HepG2 (cell line): ENCODE results near the gene DNAJC7. TPM values are rescaled to one million over a fixed set of nuclear protein-coding genes. Genes with fewer than 3 reads are reported as not detected.

Experiments used
- AHDC1 ChIP-seq: sonication (generic); formaldehyde crosslinking; IDR thresholded peaks from 2 replicates; pipeline ENCODE4 v1.5.1; 2020; ENCODE audit warnings: mild to moderate bottlenecking, missing genetic modification reagents, borderline replicate concordance
- CHD2 ChIP-seq: IDR thresholded peaks from 2 replicates; pipeline ENCODE4 v1.6.1; 2011; ENCODE audit warnings: low read depth, low read length, improper control_type of control experiment
- CSRNP1 ChIP-seq: sonication (generic); formaldehyde crosslinking; IDR thresholded peaks from 2 replicates; pipeline ENCODE4 v1.8.1; 2023; ENCODE audit warnings: mild to moderate bottlenecking, missing genetic modification reagents
- DZIP1 ChIP-seq: sonication (generic); formaldehyde crosslinking; IDR thresholded peaks from 2 replicates; pipeline ENCODE4 v1.5.0; 2020; ENCODE audit warnings: mild to moderate bottlenecking, missing genetic modification reagents
- FOXK1 ChIP-seq: sonication (generic); formaldehyde crosslinking; IDR thresholded peaks from 2 replicates; pipeline ENCODE4 v1.4.0; 2020; ENCODE audit warnings: low read depth, missing genetic modification reagents, borderline replicate concordance
- HNRNPLL ChIP-seq: fragments of 200-400 bp; formaldehyde crosslinking; IDR thresholded peaks from 2 replicates; pipeline ENCODE4 v1.6.1; 2017; ENCODE audit warnings: mild to moderate bottlenecking, low read depth, low read length; ENCODE audit not compliant: poor library complexity, severe bottlenecking
- KDM2A ChIP-seq: sonication (generic); formaldehyde crosslinking; IDR thresholded peaks from 2 replicates; pipeline ENCODE4 v1.4.0; 2020; ENCODE audit warnings: low read depth, missing genetic modification reagents, borderline replicate concordance
- MYC ChIP-seq: sonication (generic); formaldehyde crosslinking; IDR thresholded peaks from 2 replicates; pipeline ENCODE4 v1.9.0; 2021; ENCODE audit warnings: missing genetic modification reagents, borderline replicate concordance
- NR2F1 ChIP-seq, 2 experiments: fragments of 450-650 bp in 1 of 2; formaldehyde crosslinking in 1 of 2; IDR thresholded peaks; 2 replicates each; pipeline versions ENCODE4 v1.5.0 to v1.6.1; 2016 to 2020; ENCODE audit warnings: mild to moderate bottlenecking in 1 of 2, missing compliant biosample characterization in 1 of 2, missing genetic modification reagents in 1 of 2, moderate library complexity in 1 of 2
- NR2F6 ChIP-seq, 2 experiments: IDR thresholded peaks; 2 replicates each; pipeline ENCODE4 v1.6.1; 2016; ENCODE audit warnings: antibody characterized with exemption in 1 of 2, mild to moderate bottlenecking in 1 of 2
- PHF21A ChIP-seq: sonication (generic); formaldehyde crosslinking; IDR thresholded peaks from 2 replicates; pipeline ENCODE4 v1.5.0; 2020; ENCODE audit warnings: mild to moderate bottlenecking, missing genetic modification reagents
- REPIN1 ChIP-seq: sonication (generic); formaldehyde crosslinking; IDR thresholded peaks from 2 replicates; pipeline ENCODE4 v1.8.0; 2022; ENCODE audit warnings: missing genetic modification reagents, low read depth, mild to moderate bottlenecking, borderline replicate concordance
- RXRB ChIP-seq: IDR thresholded peaks from 2 replicates; pipeline ENCODE4 v1.6.1; 2016; ENCODE audit warnings: borderline replicate concordance, missing genetic modification reagents, missing compliant biosample characterization
- SALL1 ChIP-seq: sonication (generic); formaldehyde crosslinking; IDR thresholded peaks from 2 replicates; pipeline ENCODE4 v1.8.0; 2022; ENCODE audit warnings: mild to moderate bottlenecking, missing genetic modification reagents
- SMC3 ChIP-seq: IDR thresholded peaks from 2 replicates; pipeline ENCODE4 v1.6.1; 2011; ENCODE audit warnings: low read length, improper control_type of control experiment
- SOX6 ChIP-seq, 2 experiments: fragments of 450-650 bp in 1 of 2; sonication (generic) in 1 of 2; formaldehyde crosslinking in 1 of 2; IDR thresholded peaks; 2 replicates each; pipeline versions ENCODE4 v1.4.0 to v1.6.1; 2017 to 2020; ENCODE audit warnings: antibody characterized with exemption in 1 of 2, mild to moderate bottlenecking in 1 of 2, missing genetic modification reagents in 1 of 2
- ZFX ChIP-seq: sonication (generic); formaldehyde crosslinking; IDR thresholded peaks from 2 replicates; pipeline ENCODE4 v1.4.0; 2020; ENCODE audit warnings: mild to moderate bottlenecking, low read depth, missing genetic modification reagents, moderate library complexity
- ZFY ChIP-seq: sonication (generic); formaldehyde crosslinking; IDR thresholded peaks from 2 replicates; pipeline ENCODE4 v1.4.0; 2020; ENCODE audit warnings: missing genetic modification reagents
- ZNF766 ChIP-seq: sonication (generic); formaldehyde crosslinking; IDR thresholded peaks from 2 replicates; pipeline ENCODE4 v1.5.0; 2020; ENCODE audit warnings: missing genetic modification reagents, borderline replicate concordance
- ZNF777 ChIP-seq: sonication (generic); formaldehyde crosslinking; IDR thresholded peaks from 2 replicates; pipeline ENCODE4 v1.4.0; 2020; ENCODE audit warnings: missing genetic modification reagents
- polyA plus RNA-seq, 8 experiments: library from polyadenylated mRNA; depleted of rRNA in 3 of 8; stranded (reverse) in 7 of 8; unstranded in 1 of 8; fragments of >200 nt; fragmentation: Illumina TruSeq in 4 of 8; extraction: Trizol in 4 of 8; gene quantifications; 2 replicates each; pipeline versions ENCODE4 v1.2.1 to v1.2.3, GENCODE V29; 2011 to 2016; ENCODE audit warnings: low read depth in 4 of 8, missing spikeins in 1 of 8, mixed read lengths in 1 of 8; ENCODE audit not compliant: insufficient read depth in 1 of 8
- total RNA-seq, 5 experiments: library from RNA; depleted of rRNA; stranded (reverse); fragments of >200 nt; fragmentation: Illumina TruSeq; extraction: Trizol; gene quantifications; 2 replicates each; pipeline ENCODE4 v1.2.3, GENCODE V29; 2016; ENCODE audit warnings: low read depth in 1 of 5

Gene DNAJC7
- total and polyA plus RNA-seq, 2 of the 13 experiments (the other 11 are each of a cell fraction or from before 2014, with no cell fraction given) = 47.7 to 132 TPM

- TF ChIP-seq REPIN1 (CRISPR knock-in tag) = 0 out of 2 replicates have a peak, but pooled peaks have one; percentile 56
- TF ChIP-seq RXRB (CRISPR knock-in tag) = peak; percentile 58; the same call in 1 of the 2 replicates
- TF ChIP-seq CHD2 = no peak
- no peak for TF ChIP-seq DZIP1 (CRISPR knock-in tag)
- TF ChIP-seq ZFX (CRISPR knock-in tag) = peak; percentile 66; the same call in 1 of the 2 replicates
- TF ChIP-seq HNRNPLL = no peak
- TF ChIP-seq SMC3 = no peak
- TF ChIP-seq ZNF777 = no peak
- TF ChIP-seq PHF21A = peak; percentile 27; the same call in 1 of the 2 replicates
- peak; percentile 55; the same call in 1 of the 2 replicates for TF ChIP-seq CSRNP1 (CRISPR knock-in tag)
- TF ChIP-seq NR2F6 (IDR thresholded peaks at IDR 0.05) = peak; percentile 94
- peak; percentile 95 for TF ChIP-seq NR2F6 (CRISPR knock-in tag; IDR thresholded peaks at IDR 0.05)
- TF ChIP-seq ZNF766 (CRISPR knock-in tag) = no peak
- TF ChIP-seq NR2F1 (CRISPR knock-in tag; IDR thresholded peaks at IDR 0.05) = peak; percentile 80 to 91
- TF ChIP-seq KDM2A (CRISPR knock-in tag) = no peak
- TF ChIP-seq FOXK1 (CRISPR knock-in tag) = no peak
- TF ChIP-seq SOX6 (IDR thresholded peaks at IDR 0.05) = no peak
- peak; percentile 24; the same call in 1 of the 2 replicates for TF ChIP-seq SOX6 (CRISPR knock-in tag; IDR thresholded peaks at IDR 0.05)
- peak; percentile 59; the same call in 1 of the 2 replicates for TF ChIP-seq AHDC1 (CRISPR knock-in tag)
- peak; percentile 39; the same call in 1 of the 2 replicates for TF ChIP-seq MYC (CRISPR knock-in tag)
- peak; percentile 75 for TF ChIP-seq SALL1 (CRISPR knock-in tag)
- TF ChIP-seq ZFY (CRISPR knock-in tag) = peak; percentile 26; the same call in 1 of the 2 replicates
Measured at GRCh38 chr17:42031584-42031983, 14.3 kb upstream of the DNAJC7 start (continued).
